Gastroesophageal sphincter (tissue), 3 donors: ENCODE measurements around the gene RYR3.

ENCODE experiments used
- POLR2AphosphoS5 ChIP-seq: sonication (generic); formaldehyde crosslinking; IDR thresholded peaks from one replicate; pipeline ENCODE4 v1.6.1; 2017; ENCODE audit warnings: antibody characterized with exemption
- TF ChIP-seq, protein P1 (sequence below), 4 experiments: fragments of 200-600 bp in 2 of 4; fragments of 450-650 bp in 2 of 4; sonication (generic) in 1 of 4; IDR thresholded peaks; one replicate each; pipeline ENCODE4 v1.5.1; 2017 to 2019; ENCODE audit warnings: antibody characterized with exemption in 4 of 4, mild to moderate bottlenecking in 2 of 4, moderate library complexity in 2 of 4

DNA sequence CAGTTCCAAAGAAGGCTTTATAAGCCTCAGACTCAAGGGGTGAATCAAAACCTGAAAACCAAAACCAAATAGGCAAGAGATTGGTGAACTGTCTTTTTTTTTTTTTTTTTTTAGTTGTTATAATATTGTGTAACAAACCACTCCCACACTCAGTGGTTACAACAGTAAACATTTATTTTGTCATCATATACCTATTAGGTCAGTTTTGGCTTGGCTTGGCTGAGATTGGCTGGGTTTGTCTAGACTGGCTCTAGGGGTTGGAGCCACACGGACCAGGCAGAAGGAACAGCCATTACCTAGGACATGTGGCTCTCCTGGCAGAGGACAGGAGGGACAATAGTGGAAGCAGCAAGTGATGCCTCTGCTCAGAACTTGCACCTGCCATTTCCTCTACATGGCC is 26.4 kb upstream of the RYR3 start:
- no peak for TF ChIP-seq POLR2AphosphoS5
- TF ChIP-seq, protein P1, sequence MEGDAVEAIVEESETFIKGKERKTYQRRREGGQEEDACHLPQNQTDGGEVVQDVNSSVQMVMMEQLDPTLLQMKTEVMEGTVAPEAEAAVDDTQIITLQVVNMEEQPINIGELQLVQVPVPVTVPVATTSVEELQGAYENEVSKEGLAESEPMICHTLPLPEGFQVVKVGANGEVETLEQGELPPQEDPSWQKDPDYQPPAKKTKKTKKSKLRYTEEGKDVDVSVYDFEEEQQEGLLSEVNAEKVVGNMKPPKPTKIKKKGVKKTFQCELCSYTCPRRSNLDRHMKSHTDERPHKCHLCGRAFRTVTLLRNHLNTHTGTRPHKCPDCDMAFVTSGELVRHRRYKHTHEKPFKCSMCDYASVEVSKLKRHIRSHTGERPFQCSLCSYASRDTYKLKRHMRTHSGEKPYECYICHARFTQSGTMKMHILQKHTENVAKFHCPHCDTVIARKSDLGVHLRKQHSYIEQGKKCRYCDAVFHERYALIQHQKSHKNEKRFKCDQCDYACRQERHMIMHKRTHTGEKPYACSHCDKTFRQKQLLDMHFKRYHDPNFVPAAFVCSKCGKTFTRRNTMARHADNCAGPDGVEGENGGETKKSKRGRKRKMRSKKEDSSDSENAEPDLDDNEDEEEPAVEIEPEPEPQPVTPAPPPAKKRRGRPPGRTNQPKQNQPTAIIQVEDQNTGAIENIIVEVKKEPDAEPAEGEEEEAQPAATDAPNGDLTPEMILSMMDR (IDR thresholded peaks at IDR 0.05), result no peak
